ENCODE data around the gene PKP2.

- TF ChIP-seq CTCF (IDR thresholded peaks at IDR 0.05; ENCODE audit: control extremely low read depth in 1 of 3, insufficient read depth in 1 of 3, low read depth in 1 of 3, low read length in 3 of 3), result no peak
- no peak for TF ChIP-seq ASH2L (IDR thresholded peaks at IDR 0.05; ENCODE audit: low read length)
- no peak for TF ChIP-seq POLR2A (IDR thresholded peaks at IDR 0.05; ENCODE audit: control extremely low read depth in 1 of 2, low read depth in 2 of 2, low read length in 2 of 2)
- no peak for TF ChIP-seq SIN3A (conservative IDR thresholded peaks at IDR 0.05 in 1 of 2, IDR thresholded peaks at IDR 0.05 in 1 of 2; ENCODE audit: low read depth in 1 of 2, low read length in 2 of 2)
- no peak for TF ChIP-seq CREB1 (IDR thresholded peaks at IDR 0.05)
- TF ChIP-seq RAD21 (IDR thresholded peaks at IDR 0.05 in 1 of 2, conservative IDR thresholded peaks at IDR 0.05 in 1 of 2; ENCODE audit: low read depth in 2 of 2, low read length in 2 of 2), result no peak
- no peak for TF ChIP-seq CBX5 (IDR thresholded peaks at IDR 0.05; ENCODE audit: low read depth, low read length)
- no peak for TF ChIP-seq SP1 (IDR thresholded peaks at IDR 0.05; ENCODE audit: low read depth, low read length)
- no peak for TF ChIP-seq POLR2AphosphoS5 (IDR thresholded peaks at IDR 0.05; ENCODE audit: low read depth, low read length)
- TF ChIP-seq EP300 (IDR thresholded peaks at IDR 0.05; ENCODE audit: borderline replicate concordance in 1 of 2, low read depth in 2 of 2, low read length in 2 of 2), result no peak
- no peak for TF ChIP-seq EZH2 (IDR thresholded peaks at IDR 0.05; ENCODE audit: low read depth, low read length, severe bottlenecking)
- TF ChIP-seq CHD1 (IDR thresholded peaks at IDR 0.05; ENCODE audit: low read depth, low read length), result no peak
- no peak for TF ChIP-seq SAP30 (IDR thresholded peaks at IDR 0.05; ENCODE audit: insufficient read depth, insufficient replicate concordance, low read length)
These were observed 111.0 kb downstream of the PKP2 start for GRCh38 chr12:32785557-32785956.
